ENCODE data around the gene ODAD4. TPM values are rescaled to one million over a fixed set of nuclear protein-coding genes. Genes with fewer than 3 reads are reported as not detected.

ODAD4 gene
- 0.75 TPM for total RNA-seq

DNA sequence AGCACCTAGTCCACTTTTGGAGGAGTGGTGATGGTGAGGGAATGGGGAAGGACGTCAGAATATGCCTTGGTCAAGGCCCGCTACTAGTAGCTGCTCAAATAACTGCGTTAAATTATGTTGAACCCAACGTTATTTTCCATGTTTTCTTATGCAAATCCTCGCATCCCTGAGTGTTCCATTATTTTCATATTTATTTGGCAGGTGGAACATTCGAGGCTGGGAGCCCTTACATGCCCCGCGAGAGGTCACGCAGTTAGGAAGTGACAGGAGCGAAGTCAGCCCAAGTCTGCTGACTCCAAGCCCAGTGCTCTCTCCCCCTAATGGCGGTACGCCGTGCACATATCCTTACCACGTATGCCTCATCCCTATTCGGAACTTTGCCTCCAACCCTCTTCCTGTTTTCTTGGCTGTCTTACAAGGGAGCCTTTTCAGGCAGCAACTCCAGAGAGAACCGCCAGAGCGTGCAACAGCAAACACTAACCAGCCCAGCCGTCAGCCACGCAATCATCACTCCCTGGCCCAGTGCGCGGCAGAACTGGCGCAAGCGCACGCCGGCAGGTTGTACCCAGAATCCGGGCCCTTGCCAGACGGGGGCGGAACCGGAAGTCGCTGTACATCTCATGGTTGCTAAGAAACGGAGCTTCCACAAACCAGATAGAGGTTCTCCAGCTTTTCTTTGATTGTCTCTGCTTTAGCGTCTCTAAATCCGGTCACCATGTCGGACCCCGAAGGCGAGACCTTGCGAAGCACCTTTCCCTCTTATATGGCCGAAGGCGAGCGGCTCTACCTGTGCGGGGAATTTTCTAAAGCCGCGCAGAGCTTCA lies at the start of gene ODAD4:
ODAD4 (plus strand) TSS at position 609 of the 824 bp plus-strand sequence; CDS start at position 716, 107 bp downstream.
- peak; percentile 96 for DNase-seq (ENCODE audit: low spot score)

DNA sequence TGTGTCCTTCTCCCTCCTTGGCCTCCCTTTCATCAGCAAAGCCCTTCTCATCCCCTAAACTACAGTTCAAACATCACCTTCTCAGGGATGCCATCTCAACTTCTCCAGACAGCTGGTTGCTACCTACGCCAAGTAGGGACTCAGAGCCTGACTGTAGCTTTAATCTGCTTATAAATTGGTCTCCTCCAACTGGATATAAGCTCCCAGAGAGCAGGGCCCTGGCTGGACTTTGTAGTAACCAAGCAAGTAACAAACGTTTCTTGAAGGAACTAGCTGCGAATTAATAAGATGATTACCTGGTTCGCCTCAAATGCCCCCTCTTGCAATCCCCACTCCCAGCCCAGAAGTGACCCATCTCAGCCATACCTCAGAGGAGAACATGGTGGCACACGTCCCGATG lies 47.7 kb upstream of the ODAD4 start:
- DNase-seq (ENCODE audit: low spot score): no peak

- no peak for DNase-seq (ENCODE audit: low spot score)
These were observed 44.7 kb upstream of the ODAD4 start for GRCh38 chr17:41885733-41886132.

GRCh38 chr17:41888332-41888965 lies 42.0 kb upstream of the ODAD4 start:
- no peak for DNase-seq (ENCODE audit: low spot score)

GRCh38 chr17:41891135-41892020 lies 39.0 kb upstream of the ODAD4 start:
- DNase-seq (ENCODE audit: low spot score): no peak

DNA sequence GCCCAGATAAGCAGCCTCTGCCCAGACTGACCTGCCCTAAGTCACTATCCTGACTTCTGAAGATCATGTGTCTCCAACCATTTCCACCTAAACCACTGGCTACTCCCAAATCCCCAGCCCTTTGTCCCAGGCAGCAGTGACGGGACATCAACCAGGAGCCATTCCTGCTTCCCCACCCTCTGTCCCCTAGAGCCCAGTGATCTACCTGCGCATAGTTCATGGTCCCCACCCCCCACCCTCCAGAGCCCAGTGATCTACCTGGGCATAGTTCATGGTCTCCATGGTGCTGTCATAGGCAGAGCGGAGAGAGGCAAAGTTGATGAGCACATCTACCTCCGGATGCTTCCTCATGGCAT lies 38.4 kb upstream of the ODAD4 start:
- DNase-seq (ENCODE audit: low spot score): no peak

GRCh38 chr17:41893384-41893783 lies 37.0 kb upstream of the ODAD4 start:
- no peak for DNase-seq (ENCODE audit: low spot score)

- DNase-seq (ENCODE audit: low spot score): no peak
These were observed 35.6 kb upstream of the ODAD4 start for GRCh38 chr17:41894791-41895331.

- no peak for DNase-seq (ENCODE audit: low spot score)
These were observed 34.8 kb upstream of the ODAD4 start for GRCh38 chr17:41895617-41896016.

DNA sequence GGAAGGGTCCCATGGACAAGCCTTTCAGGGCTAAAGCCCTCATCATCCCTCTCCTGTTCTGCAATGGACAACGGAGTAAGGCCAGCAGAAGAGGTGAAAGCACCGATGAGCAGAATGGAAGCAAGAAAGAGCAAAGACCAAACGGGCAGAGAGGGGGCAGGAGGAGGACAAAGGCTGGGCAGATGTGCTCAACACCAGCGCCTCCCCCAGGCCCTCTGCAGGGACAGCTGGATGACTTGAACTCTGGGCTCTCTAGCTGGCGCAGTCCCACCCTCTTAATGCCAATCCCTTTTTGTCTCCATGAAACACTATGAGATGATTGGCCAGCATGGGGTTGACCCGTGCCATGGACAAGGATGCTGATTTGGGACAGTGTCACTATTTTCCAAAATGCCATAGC lies 33.7 kb upstream of the ODAD4 start:
- DNase-seq (ENCODE audit: low spot score): no peak

DNA sequence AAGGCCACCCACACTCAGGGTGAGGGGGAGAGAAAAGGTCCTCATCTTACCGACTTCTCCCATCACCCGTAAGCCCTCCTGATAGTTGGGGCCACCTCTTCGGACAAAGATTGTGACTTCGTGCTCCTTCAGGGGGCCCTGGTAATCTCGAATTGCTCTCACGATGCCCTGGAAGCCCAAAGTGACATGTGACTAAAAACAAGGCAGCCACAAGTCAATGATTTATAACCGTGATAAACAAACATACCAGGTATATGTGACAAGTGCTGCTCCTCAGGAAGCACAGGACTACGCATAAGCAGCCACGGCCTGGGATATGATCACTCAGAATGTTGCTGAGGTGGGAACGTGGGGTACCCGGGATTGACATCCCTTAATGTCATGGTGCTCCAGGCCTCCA lies 28.8 kb upstream of the ODAD4 start:
- DNase-seq (ENCODE audit: low spot score): no peak

- DNase-seq (ENCODE audit: low spot score): no peak
These were observed 26.1 kb upstream of the ODAD4 start for GRCh38 chr17:41904242-41904841.

DNA sequence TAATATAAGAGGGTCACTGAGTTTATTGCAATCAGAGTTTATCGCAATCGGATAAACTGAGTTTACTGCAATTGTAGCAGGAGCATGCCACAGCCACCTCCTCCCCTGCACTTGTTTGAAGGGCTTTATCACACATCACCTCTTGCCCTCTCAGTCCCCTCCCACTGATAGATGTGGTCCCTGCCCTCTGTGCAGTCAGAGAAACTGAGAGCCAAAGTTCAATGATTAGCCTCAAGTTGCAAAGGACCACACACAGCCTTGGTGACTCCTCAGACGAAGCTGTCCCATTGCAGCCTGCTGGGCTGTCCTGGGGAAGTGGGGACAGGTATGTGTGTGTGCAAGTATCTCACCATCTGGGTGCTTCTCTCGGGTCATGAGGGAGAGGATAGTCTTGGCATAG lies 25.2 kb upstream of the ODAD4 start:
- no peak for DNase-seq (ENCODE audit: low spot score)

DNA sequence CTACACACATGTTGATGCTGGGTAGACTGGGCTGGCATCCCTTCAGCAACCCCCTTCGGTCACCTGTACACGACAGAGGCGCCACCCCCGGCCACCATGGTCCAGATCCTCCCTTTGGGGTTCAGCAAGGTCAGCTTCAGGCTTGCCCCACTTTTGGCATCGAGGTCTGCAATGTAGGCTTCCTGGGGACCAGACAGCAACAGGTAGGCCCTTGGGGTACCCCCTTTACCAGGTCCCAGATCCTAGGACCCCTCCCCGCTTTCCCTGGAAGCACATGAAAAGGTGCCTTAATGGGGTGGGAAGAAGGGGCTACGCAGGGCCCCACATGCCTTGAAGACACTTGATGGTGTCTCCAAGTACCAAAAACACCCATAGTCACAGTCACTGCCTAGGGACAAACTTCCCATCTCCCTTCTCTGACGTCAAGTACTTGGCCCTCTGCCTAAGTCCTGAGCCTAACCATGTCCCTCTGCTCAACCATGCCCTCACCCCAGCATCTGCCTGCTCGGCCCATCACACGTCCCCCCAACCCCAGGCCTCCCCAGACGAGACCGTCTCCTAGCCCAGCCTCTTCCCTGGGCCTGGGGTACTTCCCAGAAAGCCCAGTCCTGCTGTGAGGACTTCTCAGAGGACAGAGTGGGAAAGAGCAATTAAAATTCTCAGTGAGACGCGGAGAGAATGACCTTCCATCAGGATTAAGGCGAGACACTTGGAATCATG lies 23.8 kb upstream of the ODAD4 start:
- DNase-seq (ENCODE audit: low spot score): no peak

- no peak for DNase-seq (ENCODE audit: low spot score)
These were observed 23.2 kb upstream of the ODAD4 start for GRCh38 chr17:41907185-41907556.

DNA sequence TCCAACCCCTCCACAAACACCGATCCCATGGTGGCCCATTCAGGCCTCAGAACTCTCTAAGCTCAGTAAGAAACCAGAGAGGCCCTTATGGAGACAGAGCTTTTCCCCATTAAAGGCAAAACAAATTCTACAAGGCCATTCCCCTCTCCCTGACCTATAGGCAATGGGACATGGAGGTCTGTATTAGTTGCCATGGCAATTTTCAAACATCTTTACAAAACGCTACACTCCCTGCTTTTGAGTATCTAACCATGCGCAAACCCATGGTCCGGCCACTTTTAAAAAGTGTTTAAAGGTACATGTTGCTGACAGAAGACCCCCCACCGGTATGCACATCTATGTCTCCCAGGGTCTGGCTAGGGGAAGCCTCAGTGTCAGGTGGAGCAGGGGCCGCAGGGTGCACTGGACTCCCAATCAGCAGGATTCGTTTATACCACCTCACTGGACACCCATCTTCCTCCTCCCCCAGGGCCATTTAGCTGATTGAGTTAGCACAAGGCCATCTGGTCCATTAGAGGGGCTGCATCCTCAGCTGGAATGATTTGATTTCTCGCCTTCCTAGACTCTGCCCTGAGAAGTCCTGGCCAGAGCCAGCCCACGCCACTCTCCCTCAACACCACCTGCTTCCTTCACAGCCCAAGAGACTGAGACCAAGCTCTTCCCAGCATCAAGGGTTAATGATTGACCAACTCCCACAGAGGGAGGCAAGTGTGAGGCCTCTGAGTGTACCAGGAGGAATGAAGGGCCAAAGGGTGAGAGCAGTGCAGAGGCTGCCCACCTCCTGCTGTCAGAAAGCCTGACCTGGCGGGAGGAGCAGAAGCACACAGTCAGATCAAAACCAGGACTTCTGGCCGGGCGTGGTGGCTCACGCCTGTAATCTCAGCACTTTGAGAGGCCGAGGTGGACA lies 22.5 kb upstream of the ODAD4 start:
- DNase-seq (ENCODE audit: low spot score): no peak

DNA sequence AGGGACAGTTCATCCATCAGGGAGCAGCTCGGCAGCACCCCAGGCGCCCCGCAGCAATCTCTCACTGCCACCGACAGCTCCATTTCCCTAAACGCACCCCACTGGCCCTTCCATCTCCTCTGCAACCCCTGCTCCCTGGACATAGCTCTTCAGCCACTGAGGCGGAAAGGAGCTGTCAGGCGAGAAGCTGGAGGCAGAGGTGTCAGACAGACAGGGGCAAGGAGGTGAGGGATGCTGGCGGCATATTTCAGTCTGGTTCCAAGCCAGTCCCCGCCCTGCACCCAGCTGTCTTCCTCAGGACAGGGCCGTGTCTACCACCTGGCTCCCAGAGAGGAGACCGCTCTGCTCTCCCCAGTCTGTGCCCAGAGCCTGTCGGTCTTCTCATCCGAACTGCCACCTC lies 21.3 kb upstream of the ODAD4 start:
- no peak for DNase-seq (ENCODE audit: low spot score)

GRCh38 chr17:41910701-41911391 lies 19.6 kb upstream of the ODAD4 start:
- DNase-seq (ENCODE audit: low spot score): no peak

GRCh38 chr17:41912925-41913324 lies 17.5 kb upstream of the ODAD4 start:
- DNase-seq (ENCODE audit: low spot score): no peak

Measured in ureter (tissue), 1 donor.